SK-N-SH (cell line): ENCODE results near the gene CYBC1. TPM values are rescaled to one million over a fixed set of nuclear protein-coding genes. Genes with fewer than 3 reads are reported as not detected.
A peak's percentile ranks its signal among the peaks of the same experiment; 100 is the strongest.

Experiments used
- CTCF ChIA-PET: fragments of 300-600, 350-600 bp; formaldehyde crosslinking; extraction: SDS; loops from one replicate; lab custom pipeline; 2021; lab: Yijun Ruan, JAX
- POLR2A ChIA-PET: fragments of 350-600 bp; sonication (Branson Sonifier 250); formaldehyde crosslinking; extraction: SDS; loops from one replicate; lab custom pipeline; 2020; ENCODE audit warnings: antibody characterized with exemption, inconsistent platforms; lab: Yijun Ruan, JAX
- DNase-seq: peaks from one replicate; pipeline ENCODE4 v3.0.0; 2012
- H2AFZ ChIP-seq: fragments of 200-600 bp; sonication (generic); 2 replicates; pipeline ENCODE4 v1.8.1; 2016; ENCODE audit warnings: antibody characterized with exemption, mild to moderate bottlenecking, low read depth
- H3F3A ChIP-seq: fragments of 200-600 bp; sonication (generic); replicated peaks from 2 replicates; pipeline ENCODE3; 2016; ENCODE audit warnings: antibody characterized with exemption, mild to moderate bottlenecking; ENCODE audit not compliant: insufficient read depth
- H3K27ac ChIP-seq, 2 experiments: fragments of 200-500 bp in 1 of 2; fragments of 200-600 bp in 1 of 2; sonication (Bioruptor generic) in 1 of 2; sonication (generic), shearing (Covaris generic) in 1 of 2; 2 replicates each; pipeline versions ENCODE4 v1.5.1 to v1.6.1; 2014 to 2016; ENCODE audit warnings: low read depth in 2 of 2, inconsistent platforms in 1 of 2, low read length in 1 of 2, mild to moderate bottlenecking in 1 of 2, mixed read lengths in 1 of 2
- H3K27me3 ChIP-seq: fragments of 200-600 bp; sonication (generic), shearing (Covaris generic); 2 replicates; pipeline ENCODE4 v1.6.1; 2016; ENCODE audit warnings: mixed run types; ENCODE audit not compliant: insufficient read depth
- H3K36me3 ChIP-seq, 2 experiments: fragments of 200-500 bp in 1 of 2; fragments of 200-600 bp in 1 of 2; sonication (Bioruptor generic) in 1 of 2; sonication (generic) in 1 of 2; replicated peaks in 1 of 2; 2 replicates each; pipeline versions ENCODE3 to v1.5.1; 2014 to 2016; ENCODE audit warnings: low read length in 1 of 2, mild to moderate bottlenecking in 1 of 2; ENCODE audit not compliant: insufficient read depth in 2 of 2, control insufficient read depth in 1 of 2
- H3K4me1 ChIP-seq, 2 experiments: fragments of 200-500 bp in 1 of 2; fragments of 200-600 bp in 1 of 2; sonication (Bioruptor generic) in 1 of 2; sonication (generic), shearing (Covaris generic) in 1 of 2; 2 replicates each; pipeline versions ENCODE4 v1.5.1 to v1.6.1; 2014 to 2016; ENCODE audit warnings: low read depth in 1 of 2, low read length in 1 of 2, mixed run types in 1 of 2; ENCODE audit not compliant: insufficient read depth in 2 of 2, control insufficient read depth in 1 of 2
- H3K4me2 ChIP-seq: fragments of 200-600 bp; sonication (generic), shearing (Covaris generic); 2 replicates; pipeline ENCODE4 v1.6.1; 2017; ENCODE audit warnings: mixed run types
- H3K4me3 ChIP-seq, 2 experiments: fragments of 200-500 bp in 1 of 2; fragments of 200-600 bp in 1 of 2; sonication (Bioruptor generic) in 1 of 2; sonication (generic), shearing (Covaris generic) in 1 of 2; 2 replicates each; pipeline versions ENCODE4 v1.5.1 to v1.8.1; 2014 to 2016; ENCODE audit warnings: low read depth in 2 of 2, inconsistent platforms in 1 of 2, low read length in 1 of 2, mild to moderate bottlenecking in 1 of 2, mixed read lengths in 1 of 2, moderate library complexity in 1 of 2
- H3K79me2 ChIP-seq: fragments of 200-600 bp; sonication (generic); 2 replicates; pipeline ENCODE4 v1.8.1; 2017; ENCODE audit warnings: mild to moderate bottlenecking; ENCODE audit not compliant: insufficient read depth
- H3K9ac ChIP-seq: fragments of 200-600 bp; sonication (generic); 2 replicates; pipeline ENCODE4 v1.6.1; 2017; ENCODE audit warnings: mixed run types
- H3K9me2 ChIP-seq: fragments of 200-600 bp; sonication (generic); 2 replicates; pipeline ENCODE4 v1.6.1; 2017; ENCODE audit warnings: mixed run types
- H3K9me3 ChIP-seq: fragments of 200-600 bp; sonication (generic); 2 replicates; pipeline ENCODE4 v1.6.1; 2017; ENCODE audit warnings: mixed run types, mild to moderate bottlenecking, moderate library complexity
- H4K20me1 ChIP-seq: fragments of 200-600 bp; sonication (generic); 2 replicates; pipeline ENCODE4 v1.6.1; 2017; ENCODE audit warnings: mild to moderate bottlenecking, mixed run types; ENCODE audit not compliant: insufficient read depth
- FOSL2 ChIP-seq: IDR thresholded peaks from 2 replicates; pipeline ENCODE4 v1.4.0; 2012; ENCODE audit warnings: low read depth, mild to moderate bottlenecking, moderate library complexity, borderline replicate concordance
- GABPA ChIP-seq: IDR thresholded peaks from 2 replicates; pipeline ENCODE4 v1.4.0; 2012; ENCODE audit warnings: low read depth, mild to moderate bottlenecking
- GATA2 ChIP-seq: sonication (generic); formaldehyde crosslinking; IDR thresholded peaks from 2 replicates; pipeline ENCODE4 v1.5.0; 2020; ENCODE audit warnings: mild to moderate bottlenecking, missing genetic modification reagents
- JUND ChIP-seq: IDR thresholded peaks from 2 replicates; pipeline ENCODE4 v1.4.0; 2012
- MAX ChIP-seq: IDR thresholded peaks from 2 replicates; pipeline ENCODE4 v1.4.0; 2012; ENCODE audit warnings: low read depth
- REST ChIP-seq: IDR thresholded peaks from 2 replicates; pipeline ENCODE4 v1.6.1; 2012; ENCODE audit warnings: mild to moderate bottlenecking, low read depth, low read length, moderate library complexity
- SIN3A ChIP-seq: IDR thresholded peaks from 2 replicates; pipeline ENCODE4 v1.6.1; 2012; ENCODE audit warnings: low read depth, mild to moderate bottlenecking, low read length, moderate library complexity, borderline replicate concordance
- TCF12 ChIP-seq: IDR thresholded peaks from 2 replicates; pipeline ENCODE4 v1.4.0; 2012
- WGBS: methylation state at CpG from one replicate; pipeline ENCODE4 v1.1.6; 2017; ENCODE audit warnings: low lambda C conversion rate; 5-methylcytosine and 5-hydroxymethylcytosine counted together
- polyA plus RNA-seq, 3 experiments: library from polyadenylated mRNA; depleted of rRNA; stranded (reverse); fragments of >200 nt; gene quantifications; 2 replicates each; pipeline ENCODE4 v1.2.3, GENCODE V29; 2012

Gene CYBC1
- polyA plus RNA-seq, 1 of the 3 experiments (the other 2 are of a cell fraction), result 165 TPM

- no peak for TF ChIP-seq GATA2
Observed at GRCh38 chr17:82397449-82398335, 52.9 kb downstream of the CYBC1 start (continued).

- Histone ChIP-seq H3F3A (peaks cover 11% of the 10 kb centered on the region), H3K27ac (peak overlapping the region in 1 of 2 experiments; percentile 35; a peak in 3 of 4 replicates), H3K36me3 (peaks cover 2 to 5% of the 10 kb centered on the region in 2 experiments), H3K27me3 (no peaks in the 10 kb centered on the region), H3K9ac (no peak overlapping the region), H3K9me2 (no peaks in the 10 kb centered on the region), H3K4me3 (no peak overlapping the region), H3K9me3 (no peaks in the 10 kb centered on the region), H3K4me1 (peaks cover 9 to 35% of the 10 kb centered on the region in 2 experiments; a peak in 3 of 4 replicates), H2AFZ (no peak overlapping the region), H4K20me1 (no peaks in the 10 kb centered on the region), H3K4me2 (peak overlapping the region; percentile 26; the same call in 1 of the 2 replicates), H3K79me2 (no peaks in the 10 kb centered on the region)
- POLR2A ChIA-PET, result no interaction called here
- CTCF ChIA-PET, result interaction anchor here (0.9 to 1.1 kb wide), 2 partner anchors 9 to 157 kb away, joined by 3 read pairs; no protein-coding TSS in a partner anchor
- no peak for DNase-seq
- TF ChIP-seq MAX (0 out of 2 replicates have a peak, but pooled peaks have one; percentile 22), SIN3A (peak; percentile 60; the same call in 1 of the 2 replicates), REST (peak; percentile 90), JUND (no peak; the same call in 1 of the 2 replicates), FOSL2 (peak; percentile 38; the same call in 1 of the 2 replicates), GABPA (no peak), TCF12 (peak; percentile 42; the same call in 1 of the 2 replicates)
- 59% methylated on average over 15 of the region's 19 CpGs for WGBS
Observed at GRCh38 chr17:82396601-82397435, 53.7 kb downstream of the CYBC1 start.
